Jurkat, Clone E6-1 (cell line): ENCODE measurements around the gene KRTAP10-4.
A peak's percentile ranks its signal among the peaks of the same experiment; 100 is the strongest.
"Not testable (repeated sequence)": the region's sequence is repeated elsewhere in the genome, so short reads cannot be mapped to it uniquely, and the experiment has no call there.

ENCODE experiments used
- DNase-seq: peaks from one replicate; pipeline ENCODE4 v3.0.0-alpha.2; 2011; ENCODE audit warnings: low read depth, low spot score
- H3K4me3 ChIP-seq: 2 replicates; pipeline ENCODE4 v1.5.1; 2011; ENCODE audit warnings: mild to moderate bottlenecking, low read length, control low read depth, moderate library complexity

Gene KRTAP10-4

DNA sequence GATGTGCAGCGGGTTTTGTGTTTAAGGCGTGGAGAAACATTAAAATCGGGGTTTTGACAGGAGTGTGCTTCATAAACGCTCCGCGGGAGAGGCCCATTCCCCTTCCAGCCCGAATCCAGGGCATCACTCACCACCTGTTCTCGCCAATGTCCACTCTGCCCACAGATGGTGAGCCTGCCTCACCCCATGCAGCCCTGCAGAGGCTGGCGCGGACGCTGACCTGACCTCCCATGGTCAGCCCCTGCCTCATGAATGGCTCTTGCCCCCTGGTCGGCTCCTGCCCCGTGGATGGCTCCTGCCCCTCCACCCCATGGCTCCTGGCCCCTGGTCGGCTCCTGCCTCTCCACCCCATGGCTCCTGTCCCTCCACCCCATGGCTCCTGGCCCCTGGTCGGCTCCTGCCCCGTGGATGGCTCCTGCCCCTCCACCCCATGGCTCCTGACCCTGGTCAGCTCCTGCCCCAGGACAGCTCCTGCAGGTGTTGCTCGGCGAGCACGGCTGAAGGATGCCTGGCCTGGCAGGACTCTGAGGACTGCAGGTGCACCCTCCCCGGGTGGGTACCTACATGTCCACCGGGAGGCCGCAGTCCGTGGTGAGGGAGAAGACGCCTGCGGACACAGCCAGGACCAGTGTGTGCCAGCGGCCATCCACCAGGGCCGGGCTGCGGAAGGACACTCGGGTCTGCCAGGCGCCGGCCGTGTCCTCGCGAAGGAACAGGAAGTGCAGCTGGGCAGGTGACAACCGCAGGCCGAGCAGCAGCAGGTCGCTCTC, 40.2 kb upstream of the KRTAP10-4 start:
- H3K4me3 ChIP-seq, result no peak overlapping the region
- DNase-seq, result no peak

DNA sequence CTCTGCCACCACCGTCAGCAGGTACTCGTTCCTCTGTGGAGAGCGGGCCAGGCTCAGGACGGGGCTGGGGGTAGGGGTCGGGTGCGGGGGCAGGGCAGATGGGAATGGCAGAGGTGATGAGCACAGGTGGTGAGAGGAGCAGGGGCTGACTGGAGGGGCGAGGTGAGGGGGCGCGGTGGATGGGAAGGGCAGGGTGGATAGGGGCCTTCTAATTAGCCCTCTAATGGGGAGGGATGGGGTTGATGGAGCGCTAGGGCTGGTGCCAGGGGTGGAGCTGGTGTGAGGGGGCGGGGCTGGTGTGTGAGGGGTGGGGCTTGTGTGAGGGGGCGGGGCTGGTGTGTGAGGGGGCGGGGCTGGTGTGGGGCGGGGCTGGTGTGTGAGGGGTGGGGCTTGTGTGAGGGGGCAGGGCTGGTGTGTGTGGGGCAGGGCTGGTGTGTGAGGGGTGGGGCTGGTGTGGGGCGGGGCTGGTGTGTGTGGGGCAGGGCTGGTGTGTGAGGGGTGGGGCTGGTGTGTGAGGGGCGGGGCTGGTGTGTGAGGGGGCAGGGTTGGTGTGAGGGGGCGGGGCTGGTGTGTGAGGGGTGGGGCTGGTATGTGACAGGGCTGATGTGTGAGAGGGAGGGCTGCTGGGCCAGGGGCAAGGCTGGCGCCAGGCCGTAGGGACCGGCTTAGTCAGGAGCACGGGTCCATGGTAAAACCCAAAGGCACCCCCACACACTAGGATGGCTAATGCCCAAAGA, 39.5 kb upstream of the KRTAP10-4 start:
- DNase-seq, result no peak
- H3K4me3 ChIP-seq, result no peak overlapping the region

DNA sequence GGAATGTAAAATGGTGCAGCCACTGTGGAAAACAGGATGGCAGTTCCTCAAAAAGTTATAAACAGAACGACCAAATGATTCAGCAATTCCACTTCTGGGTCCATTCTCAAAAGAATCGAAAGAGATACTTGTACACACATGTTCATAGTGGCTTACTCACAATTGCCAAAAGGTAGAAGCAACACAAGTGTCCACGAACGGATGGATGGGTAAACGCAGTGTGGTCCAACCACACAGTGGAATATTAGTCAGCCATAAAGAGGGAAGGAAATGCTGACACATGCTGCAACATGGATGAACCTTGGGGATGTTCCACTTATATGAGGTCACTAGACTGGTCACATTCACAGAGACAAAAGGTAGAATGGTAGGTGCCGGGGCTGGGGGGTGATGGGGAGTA, 38.8 kb upstream of the KRTAP10-4 start:
- no peak overlapping the region for H3K4me3 ChIP-seq
- DNase-seq, result no peak

DNA sequence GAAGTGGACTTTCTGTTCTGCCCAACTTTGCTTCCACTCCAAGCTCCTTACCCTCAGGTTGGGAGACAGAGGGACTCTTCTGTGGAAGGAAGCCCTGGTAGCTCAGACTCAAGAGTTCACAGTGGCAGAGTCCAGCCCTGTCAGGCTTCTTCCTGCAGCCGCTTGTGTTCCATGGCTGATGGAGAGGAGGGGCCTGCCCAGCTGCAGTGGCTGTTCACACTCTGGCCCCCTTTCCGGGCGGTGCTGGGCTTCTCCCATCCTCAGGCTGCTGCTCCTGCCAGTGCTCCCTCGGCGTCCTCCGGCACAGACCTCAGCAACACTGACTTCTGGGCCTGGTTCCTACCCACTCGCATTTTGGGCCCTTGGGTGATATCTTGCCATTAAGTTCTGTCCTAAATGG, 37.6 kb upstream of the KRTAP10-4 start:
- DNase-seq, result no peak

DNA sequence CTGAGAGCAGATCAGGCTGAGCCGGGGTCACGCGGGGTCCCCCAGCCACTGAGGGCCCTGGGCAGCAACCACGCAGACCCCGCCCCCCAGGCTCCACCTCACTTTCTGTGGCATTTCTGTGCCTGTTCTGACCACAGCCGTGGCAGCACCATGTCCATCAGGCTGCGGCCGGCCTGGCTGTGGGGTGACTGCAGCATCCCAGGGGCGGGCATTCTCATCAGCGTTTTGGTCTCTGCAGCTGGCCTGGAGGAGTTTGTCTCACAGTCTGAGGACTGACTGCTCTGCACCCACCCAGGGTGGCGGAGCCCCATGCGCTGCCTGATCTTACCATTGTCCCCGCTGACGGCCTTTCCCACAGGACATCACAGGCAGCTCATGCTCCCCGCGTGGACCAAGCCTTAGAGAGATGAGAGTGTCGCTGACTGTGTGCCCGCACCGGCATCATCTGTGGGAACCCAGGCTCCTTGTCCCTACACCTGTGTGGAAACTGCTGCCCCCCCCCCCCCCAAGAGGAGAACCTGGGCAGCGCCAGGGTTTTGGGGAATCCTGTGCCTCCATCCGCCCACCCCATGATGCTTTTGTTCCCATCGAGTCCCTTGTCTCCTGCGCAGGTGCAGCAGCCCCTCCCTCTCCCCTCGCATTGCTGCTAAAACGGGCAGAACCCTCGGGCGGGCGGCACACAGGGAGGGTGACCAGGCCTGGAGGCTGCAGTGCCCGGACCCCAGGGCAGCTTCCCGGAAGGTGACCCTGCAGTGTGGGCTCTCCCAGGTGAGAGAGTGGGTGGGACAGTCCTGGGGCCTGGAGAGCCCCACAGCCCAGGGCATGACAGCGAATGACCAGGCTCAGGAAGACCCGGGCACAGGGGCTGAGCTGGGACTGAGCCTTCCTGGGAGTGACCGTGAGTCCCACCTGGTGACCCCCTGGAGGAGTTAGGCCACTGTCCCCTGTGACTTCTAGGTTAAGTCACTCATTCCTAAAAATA, 35.3 kb upstream of the KRTAP10-4 start:
- no peak overlapping the region for H3K4me3 ChIP-seq
- no peak for DNase-seq

More for the DNA sequence above, 37.6 kb upstream of the KRTAP10-4 start:
- H3K4me3 ChIP-seq, result no peak overlapping the region

DNA sequence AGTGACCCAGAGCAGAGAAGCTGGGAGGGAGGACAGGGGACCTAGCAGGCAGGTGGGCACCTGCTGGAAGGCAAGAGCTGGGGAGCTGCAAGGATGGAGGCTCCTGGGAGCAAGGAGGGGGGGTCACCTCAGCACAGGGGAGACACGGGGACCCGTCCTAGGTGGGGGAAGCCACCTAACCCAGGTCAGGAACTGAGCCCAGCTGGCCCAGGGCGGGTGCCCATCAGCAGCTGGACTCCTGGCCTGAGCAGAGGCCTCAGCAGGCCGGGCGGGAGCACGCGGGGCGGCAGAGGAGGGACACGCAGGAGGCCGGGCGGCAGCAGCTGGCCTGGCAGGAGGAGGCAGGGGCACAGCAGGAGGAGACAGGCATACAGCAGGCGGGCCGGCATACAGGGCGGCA, 34.5 kb upstream of the KRTAP10-4 start:
- no peak overlapping the region for H3K4me3 ChIP-seq
- DNase-seq, result no peak

DNA sequence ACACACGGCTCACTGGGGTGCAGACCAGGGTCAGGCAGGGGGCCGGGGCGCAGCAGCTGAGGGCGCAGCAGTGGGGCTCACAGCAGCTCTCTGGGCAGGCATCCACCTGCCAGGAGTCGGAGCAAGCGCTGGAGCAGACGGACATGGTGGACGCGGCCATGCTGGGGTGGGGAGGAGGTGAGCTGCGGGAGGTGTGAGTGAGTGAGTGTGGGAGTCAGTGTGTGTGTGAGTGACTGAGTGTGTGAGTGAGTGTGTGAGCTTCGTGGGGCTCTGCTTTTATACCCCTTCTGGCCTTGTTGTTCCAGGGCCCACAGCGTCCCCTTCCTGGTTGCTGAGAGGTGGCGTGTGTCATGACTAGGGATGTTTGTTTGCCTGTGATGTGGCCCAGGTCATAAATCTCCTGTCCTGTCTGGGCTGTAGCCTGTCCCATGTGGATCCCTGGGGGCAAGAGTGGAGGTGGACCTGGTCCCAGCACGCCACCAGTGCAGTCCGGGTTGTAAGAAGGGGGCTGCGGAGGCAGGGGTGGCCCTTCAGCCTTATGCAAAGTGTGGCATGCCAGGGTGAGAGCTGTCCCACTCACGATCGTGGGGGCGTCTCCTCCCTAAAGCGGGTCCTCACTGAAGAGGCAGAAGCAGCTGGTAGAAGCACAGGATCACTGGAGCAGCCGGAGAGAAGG, 33.4 kb upstream of the KRTAP10-4 start, which contains the start of gene KRTAP10-1:
TSS of gene KRTAP10-1 (minus strand) at position 205 of the 676 bp plus-strand sequence. CDS start at position 160, 45 bp downstream.
- DNase-seq, result no peak
- H3K4me3 ChIP-seq, result no peak within 1 kb of the TSS

DNA sequence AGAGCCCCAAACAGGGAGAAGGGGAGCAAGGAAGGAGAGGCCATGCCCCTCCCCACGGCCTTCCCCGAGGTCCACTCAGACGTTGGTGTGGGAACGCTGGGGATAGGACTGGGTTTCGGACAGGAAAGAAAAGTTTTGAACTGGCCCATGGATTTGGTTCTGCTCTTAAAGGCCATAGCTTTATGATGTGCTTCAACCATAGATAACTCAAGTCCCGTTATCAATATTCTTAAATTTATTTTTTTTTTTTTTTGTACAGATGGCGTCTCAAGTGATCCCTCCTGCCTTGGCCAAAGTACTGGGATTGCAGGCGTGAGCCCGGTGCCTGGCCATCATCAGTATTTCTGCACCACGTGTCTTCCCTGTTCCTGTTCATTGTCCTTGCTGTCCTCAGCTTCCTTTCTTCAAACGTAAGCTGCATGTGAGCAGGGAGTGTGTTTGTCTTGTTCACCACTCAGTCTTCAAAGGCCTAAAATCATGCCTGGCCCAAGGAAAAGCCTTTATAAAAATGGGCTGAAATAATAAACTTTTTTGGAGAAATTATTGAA, 32.7 kb upstream of the KRTAP10-4 start:
- DNase-seq, result no peak
- no peak overlapping the region for H3K4me3 ChIP-seq

DNA sequence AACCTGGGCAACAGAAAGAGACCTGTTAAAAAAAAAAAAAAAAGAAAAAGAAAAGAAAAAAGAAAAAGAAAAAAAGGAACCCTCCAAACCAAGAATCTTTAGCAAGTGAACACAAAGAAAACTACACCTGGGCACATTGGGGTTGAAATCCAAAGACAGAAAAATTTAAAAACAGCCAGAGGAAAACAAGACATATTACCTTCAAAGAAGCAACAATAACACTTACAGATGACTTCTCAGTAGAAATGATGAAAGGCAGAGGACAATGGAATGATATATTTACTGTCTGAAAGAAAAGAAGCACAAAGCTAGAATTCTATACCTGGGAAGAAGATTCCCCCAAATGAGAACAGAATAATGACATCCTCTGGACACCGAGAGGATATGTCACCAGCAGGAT, 30.8 kb upstream of the KRTAP10-4 start:
- DNase-seq, result no peak
- no peak overlapping the region for H3K4me3 ChIP-seq

DNA sequence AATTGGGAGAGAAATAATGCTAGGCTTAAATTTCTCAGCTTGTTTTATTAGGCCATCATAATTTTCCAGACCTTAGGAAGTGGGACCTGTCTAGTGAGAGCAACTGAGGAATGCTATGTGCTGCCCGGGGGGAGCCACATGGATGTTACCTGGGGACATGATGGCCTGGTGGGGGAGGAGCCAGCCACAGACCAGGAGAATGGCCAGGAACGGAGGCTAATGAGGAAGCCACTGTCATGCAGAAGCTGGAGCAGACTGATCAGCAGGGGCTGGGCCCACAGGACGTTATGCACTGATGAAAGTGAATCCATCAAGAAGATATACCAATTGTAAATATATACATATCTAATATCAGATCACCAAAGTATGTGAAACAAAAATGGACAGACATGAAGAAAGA, 29.0 kb upstream of the KRTAP10-4 start:
- DNase-seq, result no peak
- H3K4me3 ChIP-seq, result no peak overlapping the region

DNA sequence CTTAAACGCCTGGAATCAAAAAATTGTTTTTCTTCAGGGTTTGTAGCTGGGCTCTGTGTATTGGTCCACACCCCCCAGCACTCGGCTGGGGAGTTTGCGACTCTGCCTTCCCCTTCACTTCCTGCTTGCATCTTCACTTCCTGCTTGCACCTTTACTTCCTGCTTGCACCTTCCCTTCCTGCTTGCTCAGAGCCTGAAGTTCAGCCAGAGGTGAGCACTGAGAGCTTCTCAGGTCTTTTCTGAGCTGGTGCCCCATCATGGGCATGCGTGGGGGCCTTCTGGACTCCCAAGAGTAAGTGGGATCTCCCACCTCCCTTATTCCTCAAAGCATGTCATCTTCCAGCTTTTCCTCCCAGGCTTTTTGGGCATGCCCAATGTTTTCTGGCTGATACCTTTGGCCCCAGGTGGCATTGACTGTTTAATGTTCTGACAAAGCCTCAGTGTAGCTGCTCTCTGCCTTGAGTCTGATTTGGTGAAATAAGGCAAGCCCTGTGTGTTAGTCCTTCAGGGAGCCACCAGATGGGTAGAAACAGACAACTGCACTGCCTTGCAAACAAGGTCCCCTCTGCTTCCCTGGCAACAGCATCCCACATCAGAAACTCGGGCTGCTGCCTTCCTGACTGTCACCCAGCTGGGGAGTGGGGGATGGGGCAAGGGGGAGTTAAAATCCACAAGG, 25.7 kb upstream of the KRTAP10-4 start:
- peak overlapping the region; percentile 7; the same call in 1 of the 2 replicates for H3K4me3 ChIP-seq
- DNase-seq, result peak; percentile 45

DNA sequence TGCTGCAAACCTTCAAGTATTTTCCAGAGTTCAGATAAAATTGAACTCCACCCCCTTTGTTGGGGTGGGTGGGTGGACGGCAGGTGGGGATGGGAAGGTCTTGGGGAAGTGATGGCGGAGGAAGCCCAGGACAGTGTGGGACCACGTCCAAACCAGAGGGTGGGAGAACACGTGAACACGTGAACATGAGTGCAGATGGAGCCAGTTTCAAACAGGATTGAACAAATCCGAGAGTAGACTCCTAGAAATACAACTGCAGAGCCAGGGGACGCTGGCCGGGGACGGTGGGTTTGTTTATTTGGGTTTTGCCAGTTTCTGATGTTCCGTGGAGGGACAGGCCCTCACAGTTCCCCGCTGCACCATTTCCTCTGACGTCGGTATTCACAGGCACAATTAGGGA, 25.1 kb upstream of the KRTAP10-4 start:
- no peak for DNase-seq

DNA sequence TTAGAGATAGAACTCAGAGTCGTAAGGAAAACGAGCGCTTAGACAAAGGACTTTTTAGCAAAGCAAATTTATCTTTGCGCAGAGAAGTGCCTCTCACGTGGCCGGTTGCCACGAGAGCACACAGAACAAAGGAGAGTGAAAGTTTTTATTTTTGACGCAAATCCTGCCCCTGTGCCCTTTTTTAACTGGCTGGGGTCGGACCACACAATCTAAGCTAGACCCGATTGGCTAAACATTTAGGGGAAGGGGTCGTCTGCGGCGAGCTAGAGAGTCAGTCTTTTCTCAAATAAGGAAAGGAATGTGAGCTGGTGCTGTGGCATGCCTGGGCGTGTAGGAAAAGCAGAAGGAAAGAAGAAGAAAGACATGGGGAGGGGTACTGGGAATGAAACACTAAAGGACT, 24.6 kb upstream of the KRTAP10-4 start:
- H3K4me3 ChIP-seq, result no peak overlapping the region
- DNase-seq, result no peak

More for the DNA sequence above, 25.1 kb upstream of the KRTAP10-4 start:
- H3K4me3 ChIP-seq, result no peak overlapping the region

DNA sequence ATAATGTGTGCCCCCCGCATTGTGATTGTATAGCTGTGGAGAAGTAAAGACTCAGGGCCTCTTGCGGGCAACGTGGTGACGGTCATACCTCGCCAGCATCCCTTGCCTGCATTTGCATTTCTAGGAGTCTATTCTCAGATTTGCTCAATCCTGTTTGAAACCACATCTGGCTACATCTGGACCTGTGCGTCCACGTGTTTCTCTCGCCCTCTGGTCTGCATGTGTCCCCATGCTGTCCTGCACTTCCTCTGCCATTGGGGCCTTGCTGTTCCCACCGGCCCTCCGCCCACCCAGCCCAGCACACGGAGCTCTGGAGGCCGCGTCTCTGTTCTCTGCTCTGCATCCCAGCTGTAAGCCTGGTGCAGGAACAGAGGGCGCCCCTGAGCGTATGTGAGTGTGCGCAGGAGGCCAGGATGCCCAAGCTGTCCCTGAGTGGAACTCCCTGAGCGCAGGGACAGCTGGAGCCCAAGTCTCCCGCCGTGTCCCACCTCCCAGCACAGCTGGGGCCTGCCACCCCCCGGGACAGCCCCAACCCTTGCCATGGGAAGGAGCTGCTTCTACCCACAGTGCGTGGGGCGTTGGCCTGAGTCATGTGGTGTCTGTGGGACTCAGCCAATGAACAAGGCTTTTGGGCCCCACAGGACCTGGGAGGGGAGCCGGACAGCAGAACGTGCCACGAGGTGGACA, 23.9 kb upstream of the KRTAP10-4 start:
- H3K4me3 ChIP-seq, result no peak overlapping the region
- DNase-seq, result no peak

DNA sequence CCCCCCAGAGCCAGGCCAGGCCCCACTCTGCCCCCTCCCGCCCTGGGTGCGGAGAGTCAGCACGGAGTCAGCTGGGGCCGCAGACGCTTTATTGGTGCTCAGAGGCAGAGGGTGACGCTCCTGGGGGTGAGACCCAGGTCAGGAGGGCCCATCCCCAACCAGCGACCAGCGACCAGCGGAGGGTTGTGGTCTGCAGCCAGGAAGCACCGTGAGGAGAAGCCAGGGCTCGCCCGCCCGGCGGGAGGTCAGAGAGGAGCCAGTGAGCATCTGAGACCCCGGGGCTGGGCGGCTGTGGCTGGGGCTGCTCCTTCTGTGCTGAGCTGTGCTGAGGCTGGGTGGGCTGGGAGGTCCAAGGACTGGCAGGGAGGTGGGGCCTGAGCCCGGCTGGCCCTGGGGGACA, 23.2 kb upstream of the KRTAP10-4 start:
- H3K4me3 ChIP-seq, DNase-seq: not testable (repeated sequence)

DNA sequence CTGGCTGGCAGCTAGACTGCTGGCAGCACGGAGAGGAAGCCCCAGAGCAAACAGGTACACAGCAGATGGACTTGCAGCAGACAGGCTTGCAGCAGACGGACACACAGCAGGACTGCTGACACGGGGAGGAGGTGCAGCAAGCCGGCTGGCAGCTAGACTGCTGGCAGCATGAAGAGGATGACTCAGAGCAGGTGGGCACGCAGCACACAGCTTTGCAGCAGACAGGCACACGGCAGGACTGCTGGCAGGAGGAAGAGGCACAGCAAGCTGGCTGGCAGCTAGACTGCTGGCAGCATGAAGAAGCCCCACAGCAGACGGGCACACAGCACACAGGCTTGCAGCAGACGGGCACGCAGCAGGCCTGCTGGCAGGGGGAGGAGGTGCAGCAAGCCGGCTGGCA, 22.7 kb upstream of the KRTAP10-4 start:
- H3K4me3 ChIP-seq, result no peak overlapping the region
- no peak for DNase-seq

DNA sequence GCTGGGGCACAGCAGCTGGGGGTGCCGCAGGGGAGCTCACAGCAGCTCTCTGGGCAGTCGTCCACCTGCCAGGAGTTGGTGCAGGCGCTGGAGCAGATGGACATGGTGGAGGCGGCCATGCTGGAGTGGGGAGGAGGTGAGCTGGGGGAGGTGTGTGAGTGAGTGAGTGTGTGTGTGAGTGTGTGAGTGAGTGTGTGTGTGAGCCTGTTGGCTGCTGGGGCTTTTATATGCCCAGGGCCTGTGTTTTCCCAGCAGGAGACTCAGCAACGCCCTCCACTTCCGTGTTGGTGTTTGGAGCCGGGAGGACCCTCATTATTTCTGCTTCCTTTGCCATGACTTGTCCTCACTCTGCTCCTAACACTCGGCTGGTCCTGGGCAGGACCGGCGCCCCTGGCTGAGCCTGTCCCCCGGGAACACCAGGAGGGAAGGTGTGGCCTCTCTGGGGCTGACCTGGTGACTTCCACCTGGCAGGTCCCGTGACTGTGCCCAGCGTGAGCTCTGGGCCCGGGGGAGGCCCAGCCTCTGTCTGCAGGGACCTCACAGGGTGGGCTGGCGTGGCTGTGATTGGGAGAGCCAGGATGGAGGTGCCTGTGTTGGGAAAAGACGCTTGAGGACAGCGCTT, 22.1 kb upstream of the KRTAP10-4 start, which contains the start of gene KRTAP10-2:
TSS of gene KRTAP10-2 (minus strand) at position 166 of the 622 bp plus-strand sequence. CDS start at position 119, 47 bp downstream.
- H3K4me3 ChIP-seq, result no peak within 1 kb of the TSS
- no peak for DNase-seq
